Smooth muscle cell (in vitro differentiated cells): ENCODE measurements around the gene FER. TPM values are rescaled to one million over a fixed set of nuclear protein-coding genes. Genes with fewer than 3 reads are reported as not detected.
"Not testable (repeated sequence)": the region's sequence is repeated elsewhere in the genome, so short reads cannot be mapped to it uniquely, and the experiment has no call there.

ENCODE experiments used
- DNase-seq: peaks from one replicate; lab custom pipeline; 2025; ENCODE audit not compliant: unreplicated experiment; lab: John Stamatoyannopoulos, UW
- H2AFZ ChIP-seq: fragments of 200-600 bp; sonication (generic); 2 replicates; pipeline ENCODE4 v1.6.0; 2016; ENCODE audit warnings: antibody characterized with exemption, low read depth, mild to moderate bottlenecking
- H3F3A ChIP-seq: fragments of 200-600 bp; sonication (generic); 2 replicates; pipeline ENCODE4 v1.6.0; 2017; ENCODE audit warnings: antibody characterized with exemption, low read depth
- H3K27ac ChIP-seq: fragments of 200-600 bp; sonication (generic); 2 replicates; pipeline ENCODE4 v1.5.1; 2016; ENCODE audit warnings: low read depth, mild to moderate bottlenecking
- H3K27me3 ChIP-seq: fragments of 200-600 bp; sonication (generic); 2 replicates; pipeline ENCODE4 v1.6.1; 2016; ENCODE audit warnings: low read depth, mild to moderate bottlenecking
- H3K36me3 ChIP-seq: fragments of 200-600 bp; sonication (generic); 2 replicates; pipeline ENCODE4 v1.5.1; 2016; ENCODE audit warnings: low read depth
- H3K4me1 ChIP-seq: fragments of 200-600 bp; sonication (generic); 2 replicates; pipeline ENCODE4 v1.5.1; 2016; ENCODE audit warnings: low read depth
- H3K4me2 ChIP-seq: fragments of 200-600 bp; sonication (generic); 2 replicates; pipeline ENCODE4 v1.6.0; 2016; ENCODE audit warnings: mild to moderate bottlenecking
- H3K4me3 ChIP-seq: fragments of 200-600 bp; sonication (generic); 2 replicates; pipeline ENCODE4 v1.5.1; 2016; ENCODE audit warnings: mild to moderate bottlenecking
- H3K79me2 ChIP-seq: fragments of 200-600 bp; sonication (generic); 2 replicates; pipeline ENCODE4 v1.6.0; 2016; ENCODE audit warnings: low read depth, mild to moderate bottlenecking
- H3K9ac ChIP-seq: fragments of 200-600 bp; sonication (generic); 2 replicates; pipeline ENCODE4 v1.6.0; 2016; ENCODE audit warnings: low read depth
- H3K9me3 ChIP-seq: fragments of 200-600 bp; sonication (generic); replicated peaks from 2 replicates; pipeline ENCODE4 v1.5.1; 2016; ENCODE audit warnings: low read depth
- H4K20me1 ChIP-seq: fragments of 200-600 bp; sonication (generic); 2 replicates; pipeline ENCODE4 v1.6.0; 2016; ENCODE audit warnings: low read depth
- CTCF ChIP-seq: fragments of 200-600 bp; sonication (generic); IDR thresholded peaks from 2 replicates; pipeline ENCODE4 v1.5.1; 2017; ENCODE audit warnings: borderline replicate concordance, mild to moderate bottlenecking, antibody characterized with exemption; ENCODE audit not compliant: insufficient read depth, poor library complexity, severe bottlenecking
- WGBS: methylation state at CpG from one replicate; pipeline ENCODE4 v1.1.7; 2016; ENCODE audit warnings: low lambda C conversion rate; 5-methylcytosine and 5-hydroxymethylcytosine counted together
- polyA plus RNA-seq: library from polyadenylated mRNA; unstranded; fragments of >200 nt; fragmentation: Nextera tagmentation; extraction: Ambion mirVana; gene quantifications from 2 replicates; pipeline ENCODE4 v1.2.1, GENCODE V29; 2016
- total RNA-seq: library from RNA; depleted of rRNA; stranded (reverse); fragments of >200 nt; gene quantifications from 2 replicates; pipeline ENCODE4 v1.2.3, GENCODE V29; 2014

FER gene
- total and polyA plus RNA-seq, 2 experiments from 2014 or later: 15.6 to 16.4 TPM

- H4K20me1 ChIP-seq: no peaks in the 10 kb centered on the region
- H3K4me1 ChIP-seq: no peaks in the 10 kb centered on the region
- H3K27me3 ChIP-seq: no peaks in the 10 kb centered on the region
- no peaks in the 10 kb centered on the region for H3K79me2 ChIP-seq
- H3K9ac ChIP-seq: no peak overlapping the region
- no peaks in the 10 kb centered on the region for H3F3A ChIP-seq
- no peak for DNase-seq
- WGBS: 81% methylated on average over 3 of the region's 3 CpGs
- no peak overlapping the region for H3K27ac ChIP-seq
- no peak overlapping the region for H2AFZ ChIP-seq
- no peak overlapping the region for H3K4me2 ChIP-seq
- no peaks in the 10 kb centered on the region for H3K9me3 ChIP-seq
- H3K4me3 ChIP-seq: no peak overlapping the region
- no peak for TF ChIP-seq CTCF
- H3K36me3 ChIP-seq: no peaks in the 10 kb centered on the region
These were observed 420.5 kb downstream of the FER start for GRCh38 chr5:109168151-109168550.

- DNase-seq: no peak
- Histone ChIP-seq H4K20me1 (no peaks in the 10 kb centered on the region), H3K79me2 (no peaks in the 10 kb centered on the region), H3K4me3 (no peak overlapping the region), H3K4me2 (no peak overlapping the region), H3F3A (no peaks in the 10 kb centered on the region), H3K9me3 (no peaks in the 10 kb centered on the region), H2AFZ (no peak overlapping the region), H3K27ac (no peak overlapping the region), H3K27me3 (no peaks in the 10 kb centered on the region), H3K4me1 (no peaks in the 10 kb centered on the region), H3K9ac (no peak overlapping the region), H3K36me3 (no peaks in the 10 kb centered on the region)
- TF ChIP-seq CTCF: no peak
- WGBS: 86% methylated on average over 3 of the region's 3 CpGs
These were observed 423.1 kb downstream of the FER start for GRCh38 chr5:109170629-109171350.

- H3F3A ChIP-seq, H3K79me2 ChIP-seq, DNase-seq, H3K9me3 ChIP-seq, H3K27ac ChIP-seq, H3K36me3 ChIP-seq, H3K4me1 ChIP-seq, H3K27me3 ChIP-seq, H3K4me2 ChIP-seq, H2AFZ ChIP-seq, H4K20me1 ChIP-seq, H3K9ac ChIP-seq, H3K4me3 ChIP-seq: not testable (repeated sequence)
- WGBS: 100% methylated on average over 3 of the region's 3 CpGs
These were observed 423.9 kb downstream of the FER start for GRCh38 chr5:109171437-109172073.

- Histone ChIP-seq H3K9ac (no peak overlapping the region), H3K4me3 (no peak overlapping the region), H3K4me1 (no peaks in the 10 kb centered on the region), H3K27ac (peak overlapping the region; percentile 46), H3K4me2 (no peak overlapping the region), H3K27me3 (no peaks in the 10 kb centered on the region), H4K20me1 (no peaks in the 10 kb centered on the region), H3K36me3 (no peaks in the 10 kb centered on the region), H3K9me3 (no peaks in the 10 kb centered on the region), H3F3A (no peaks in the 10 kb centered on the region), H3K79me2 (no peaks in the 10 kb centered on the region), H2AFZ (no peak overlapping the region)
- 89% methylated on average over 2 of the region's 2 CpGs for WGBS
- no peak for TF ChIP-seq CTCF
- no peak for DNase-seq
These were observed 425.5 kb downstream of the FER start for GRCh38 chr5:109173036-109173794.
